Measurements from ENCODE around the gene GPATCH2.

The GPATCH2 gene

DNA sequence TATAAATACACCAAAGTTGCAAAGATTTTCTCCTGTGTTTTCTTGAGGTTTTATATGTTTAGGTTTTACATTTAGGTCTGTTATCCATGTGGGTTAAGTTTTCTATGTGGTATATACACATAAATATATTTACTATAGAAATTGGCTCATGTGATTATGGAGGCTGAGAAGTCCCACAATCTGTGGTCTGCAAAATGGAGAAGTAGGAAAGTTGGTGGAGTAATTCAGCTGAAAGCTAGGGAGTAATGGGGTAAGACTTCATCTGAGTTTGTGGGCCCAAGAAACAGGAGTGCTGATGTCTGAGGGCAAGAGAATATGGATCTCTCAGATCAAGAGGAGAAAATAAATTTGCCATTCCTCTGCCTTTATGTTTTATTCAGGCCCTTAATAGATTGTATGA lies 146.0 kb downstream of the GPATCH2 start:
- H3K27ac ChIP-seq (ENCODE audit: low read depth, low read length) = no peak overlapping the region
- H3K4me1 ChIP-seq (ENCODE audit: control insufficient read depth, insufficient read depth, low read length, unreplicated experiment) = peaks cover 9% of the 10 kb centered on the region
- H3K79me2 ChIP-seq (ENCODE audit: control insufficient read depth, insufficient read depth, low read length, unreplicated experiment) = no peaks in the 10 kb centered on the region
- H3K4me3 ChIP-seq (ENCODE audit: low read depth, low read length) = no peak overlapping the region
- H3K36me3 ChIP-seq (ENCODE audit: insufficient read depth, low read length) = peaks cover 6% of the 10 kb centered on the region
- H3K27me3 ChIP-seq (ENCODE audit: insufficient read depth, low read length) = no peaks in the 10 kb centered on the region
- no peak overlapping the region for H2AFZ ChIP-seq (ENCODE audit: low read length, unreplicated experiment)

DNA sequence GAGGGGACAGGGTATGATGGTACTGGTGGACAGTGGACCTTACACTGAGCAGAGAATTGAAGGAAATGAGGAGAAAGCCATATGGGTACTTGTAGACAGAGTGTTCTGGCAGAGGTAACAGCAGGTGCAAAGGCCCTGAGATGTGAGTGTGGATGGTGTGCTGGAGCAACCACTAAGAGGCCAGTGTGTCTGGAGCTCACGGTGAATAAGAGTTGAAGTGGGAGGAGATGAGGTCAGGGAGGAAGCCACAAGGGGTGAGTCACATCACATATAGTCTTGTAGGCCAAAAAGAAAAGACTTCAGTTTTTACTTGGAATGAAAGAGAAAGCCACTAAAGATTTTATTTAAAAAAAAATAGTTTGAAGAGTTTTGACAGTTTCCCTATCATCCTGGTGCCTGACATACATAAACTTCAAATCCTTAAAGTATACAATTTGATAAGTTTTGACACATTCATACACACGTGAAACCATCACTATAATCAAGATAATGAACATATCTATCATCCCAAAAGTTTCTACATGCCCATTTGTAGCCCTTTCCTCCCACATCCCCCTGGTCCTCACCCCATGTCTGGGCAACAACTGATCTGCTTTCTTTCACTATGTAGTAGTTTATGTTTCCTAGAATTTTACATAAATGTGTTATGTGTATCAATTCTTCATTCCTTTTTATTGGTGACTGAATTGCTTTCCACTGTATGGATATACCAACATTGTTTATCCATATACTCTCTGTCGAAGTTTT lies 148.4 kb downstream of the GPATCH2 start:
- Histone ChIP-seq H2AFZ (ENCODE audit: low read length, unreplicated experiment) (no peak overlapping the region), H3K27me3 (ENCODE audit: insufficient read depth, low read length) (no peaks in the 10 kb centered on the region), H3K4me3 (ENCODE audit: low read depth, low read length) (no peak overlapping the region), H3K4me1 (ENCODE audit: control insufficient read depth, insufficient read depth, low read length, unreplicated experiment) (peaks cover 9% of the 10 kb centered on the region), H3K36me3 (ENCODE audit: insufficient read depth, low read length) (peaks cover 9% of the 10 kb centered on the region), H3K79me2 (ENCODE audit: control insufficient read depth, insufficient read depth, low read length, unreplicated experiment) (no peaks in the 10 kb centered on the region), H3K27ac (ENCODE audit: low read depth, low read length) (0 out of 2 replicates have a peak overlapping the region, but pooled peaks have one; percentile 10)

DNA sequence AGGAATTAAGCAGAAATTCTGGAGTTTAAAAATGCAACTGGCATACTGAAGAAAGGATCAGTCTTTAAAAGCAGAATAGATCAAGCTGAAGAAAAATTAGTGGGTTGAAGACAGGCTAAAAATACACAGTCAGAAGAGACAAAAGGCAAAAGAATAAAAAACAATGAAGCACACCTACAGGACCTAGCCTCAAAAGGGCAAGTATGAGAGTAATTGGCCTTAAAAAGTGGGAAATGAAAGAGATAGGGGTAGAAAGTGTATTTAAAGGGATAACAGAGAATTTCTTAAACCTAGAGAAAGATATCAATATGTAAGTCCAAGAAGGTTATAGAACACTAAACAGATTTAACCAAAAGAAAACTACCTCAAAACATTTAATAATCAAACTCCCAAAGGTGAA lies 152.4 kb downstream of the GPATCH2 start:
- Histone ChIP-seq H3K27me3 (ENCODE audit: insufficient read depth, low read length) (no peaks in the 10 kb centered on the region), H3K4me3 (ENCODE audit: low read depth, low read length) (no peak overlapping the region), H3K4me1 (ENCODE audit: control insufficient read depth, insufficient read depth, low read length, unreplicated experiment) (peaks cover 9% of the 10 kb centered on the region), H3K36me3 (ENCODE audit: insufficient read depth, low read length) (peaks cover 9% of the 10 kb centered on the region), H2AFZ (ENCODE audit: low read length, unreplicated experiment) (no peak overlapping the region), H3K27ac (ENCODE audit: low read depth, low read length) (no peak overlapping the region), H3K79me2 (ENCODE audit: control insufficient read depth, insufficient read depth, low read length, unreplicated experiment) (no peaks in the 10 kb centered on the region)

DNA sequence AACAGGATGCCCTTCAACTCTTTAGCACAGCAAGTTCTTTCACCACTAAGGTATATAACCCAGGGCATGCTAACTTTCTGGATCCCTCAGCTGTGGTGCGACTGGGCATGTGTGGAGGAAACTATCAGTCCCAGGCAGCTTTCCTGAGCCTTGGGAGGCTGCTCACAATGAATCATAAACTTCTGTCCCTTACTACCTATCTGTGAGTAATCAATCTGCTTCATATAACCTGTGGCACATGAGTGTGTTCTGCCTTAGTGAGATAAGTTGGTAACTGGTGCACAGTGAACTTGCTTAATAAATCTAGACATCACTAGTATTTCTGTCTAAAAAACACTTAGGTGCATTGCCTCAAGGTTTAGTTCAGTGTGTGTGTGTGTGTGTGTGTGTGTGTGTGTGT lies 158.0 kb downstream of the GPATCH2 start:
- no peaks in the 10 kb centered on the region for H3K36me3 ChIP-seq (ENCODE audit: insufficient read depth, low read length)
- H3K27ac ChIP-seq (ENCODE audit: low read depth, low read length) = no peak overlapping the region
- H3K4me1 ChIP-seq (ENCODE audit: control insufficient read depth, insufficient read depth, low read length, unreplicated experiment) = no peaks in the 10 kb centered on the region
- H3K79me2 ChIP-seq (ENCODE audit: control insufficient read depth, insufficient read depth, low read length, unreplicated experiment) = no peaks in the 10 kb centered on the region
- no peak overlapping the region for H2AFZ ChIP-seq (ENCODE audit: low read length, unreplicated experiment)
- H3K27me3 ChIP-seq (ENCODE audit: insufficient read depth, low read length) = no peaks in the 10 kb centered on the region
- H3K4me3 ChIP-seq (ENCODE audit: low read depth, low read length) = no peak overlapping the region

DNA sequence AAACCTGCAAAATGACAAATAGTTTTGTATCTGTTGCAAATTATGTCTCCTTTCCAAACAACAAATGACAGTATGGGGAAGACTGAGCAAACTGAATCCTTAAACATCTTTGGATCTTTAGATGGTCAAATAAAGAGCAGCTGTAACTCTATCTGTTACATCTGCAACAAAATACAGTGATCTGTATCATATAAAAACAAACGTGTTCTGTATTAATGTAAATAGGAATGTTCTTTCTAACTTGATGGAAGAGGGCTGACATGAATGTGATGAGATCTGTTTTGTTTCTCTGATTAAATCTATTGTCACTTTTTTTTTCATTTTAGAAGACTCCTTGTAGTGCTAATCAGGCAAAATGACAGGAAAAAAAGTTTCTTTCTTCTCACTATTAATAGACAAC lies 159.5 kb downstream of the GPATCH2 start:
- H3K79me2 ChIP-seq (ENCODE audit: control insufficient read depth, insufficient read depth, low read length, unreplicated experiment) = no peaks in the 10 kb centered on the region
- H3K27me3 ChIP-seq (ENCODE audit: insufficient read depth, low read length) = no peaks in the 10 kb centered on the region
- no peaks in the 10 kb centered on the region for H3K36me3 ChIP-seq (ENCODE audit: insufficient read depth, low read length)
- H2AFZ ChIP-seq (ENCODE audit: low read length, unreplicated experiment) = no peak overlapping the region
- H3K4me3 ChIP-seq (ENCODE audit: low read depth, low read length) = no peak overlapping the region
- H3K4me1 ChIP-seq (ENCODE audit: control insufficient read depth, insufficient read depth, low read length, unreplicated experiment) = no peaks in the 10 kb centered on the region
- H3K27ac ChIP-seq (ENCODE audit: low read depth, low read length) = no peak overlapping the region

DNA sequence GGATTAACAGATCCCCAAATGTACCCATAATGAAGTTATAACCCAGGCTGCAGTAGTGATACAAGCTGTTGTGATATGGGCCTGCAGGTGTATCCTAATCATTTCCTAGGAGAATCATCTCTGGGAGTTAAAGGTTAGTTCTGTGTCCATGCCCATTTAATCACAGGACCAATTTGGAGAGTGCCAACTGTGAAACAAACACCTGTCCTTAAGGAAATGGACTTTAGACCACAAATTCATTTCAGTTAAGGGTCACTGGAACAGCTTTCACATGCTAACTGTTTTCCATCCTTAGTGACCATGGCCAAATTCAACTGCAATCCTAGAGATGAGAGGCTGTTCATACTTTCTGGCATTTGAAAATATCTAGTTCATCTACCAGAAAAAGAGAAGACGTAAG lies 160.9 kb downstream of the GPATCH2 start:
- no peaks in the 10 kb centered on the region for H3K79me2 ChIP-seq (ENCODE audit: control insufficient read depth, insufficient read depth, low read length, unreplicated experiment)
- no peak overlapping the region for H3K27ac ChIP-seq (ENCODE audit: low read depth, low read length)
- H3K4me3 ChIP-seq (ENCODE audit: low read depth, low read length) = no peak overlapping the region
- no peak overlapping the region for H2AFZ ChIP-seq (ENCODE audit: low read length, unreplicated experiment)
- H3K36me3 ChIP-seq (ENCODE audit: insufficient read depth, low read length) = no peaks in the 10 kb centered on the region
- H3K4me1 ChIP-seq (ENCODE audit: control insufficient read depth, insufficient read depth, low read length, unreplicated experiment) = no peaks in the 10 kb centered on the region
- H3K27me3 ChIP-seq (ENCODE audit: insufficient read depth, low read length) = no peaks in the 10 kb centered on the region

DNA sequence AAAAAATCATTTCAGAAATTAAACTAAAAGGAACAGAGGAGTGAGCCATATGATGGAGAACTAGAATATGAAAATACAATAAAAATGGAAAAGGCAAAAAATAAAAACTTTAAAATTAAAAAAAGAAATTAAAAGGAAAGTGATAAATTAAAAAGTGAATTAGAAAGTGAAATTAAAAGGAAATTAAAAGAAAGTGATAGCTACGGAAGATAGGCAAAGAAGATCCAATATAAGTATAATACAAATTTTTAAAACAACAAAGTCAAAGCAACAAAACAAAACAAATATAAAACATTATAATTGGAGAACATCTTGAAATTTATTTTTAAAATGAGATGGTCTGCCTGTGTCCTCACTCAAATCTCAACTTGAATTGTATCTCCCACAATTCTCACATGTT lies 165.8 kb downstream of the GPATCH2 start:
- H3K4me3 ChIP-seq (ENCODE audit: low read depth, low read length) = no peak overlapping the region
- H3K36me3 ChIP-seq (ENCODE audit: insufficient read depth, low read length) = peaks cover 6% of the 10 kb centered on the region; the same call in 1 of the 2 replicates
- H2AFZ ChIP-seq (ENCODE audit: low read length, unreplicated experiment) = no peak overlapping the region
- H3K79me2 ChIP-seq (ENCODE audit: control insufficient read depth, insufficient read depth, low read length, unreplicated experiment) = no peaks in the 10 kb centered on the region
- H3K27me3 ChIP-seq (ENCODE audit: insufficient read depth, low read length) = no peaks in the 10 kb centered on the region
- no peaks in the 10 kb centered on the region for H3K4me1 ChIP-seq (ENCODE audit: control insufficient read depth, insufficient read depth, low read length, unreplicated experiment)
- no peak overlapping the region for H3K27ac ChIP-seq (ENCODE audit: low read depth, low read length)

DNA sequence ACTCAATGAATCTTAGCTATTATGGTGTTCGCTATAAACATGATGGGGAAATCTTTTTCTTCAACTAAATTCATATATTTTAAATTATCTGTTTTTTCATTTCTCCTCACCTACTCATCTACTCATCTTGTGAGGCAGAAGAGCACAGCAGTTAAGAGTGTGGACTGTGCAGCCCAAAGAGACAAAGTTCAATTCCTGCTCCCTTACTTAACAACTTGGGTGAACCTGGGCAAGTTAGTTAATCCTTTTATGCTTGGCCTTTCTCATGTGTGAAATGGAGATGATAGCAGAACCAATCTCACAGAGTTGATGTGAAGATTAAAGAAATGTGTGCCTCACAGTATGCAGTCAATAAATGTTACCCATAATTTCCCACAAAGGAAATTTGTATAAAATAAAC lies 168.2 kb downstream of the GPATCH2 start:
- peaks cover 6% of the 10 kb centered on the region; the same call in 1 of the 2 replicates for H3K36me3 ChIP-seq (ENCODE audit: insufficient read depth, low read length)
- H2AFZ ChIP-seq (ENCODE audit: low read length, unreplicated experiment) = no peak overlapping the region
- no peak overlapping the region for H3K27ac ChIP-seq (ENCODE audit: low read depth, low read length)
- H3K4me1 ChIP-seq (ENCODE audit: control insufficient read depth, insufficient read depth, low read length, unreplicated experiment) = no peaks in the 10 kb centered on the region
- no peak overlapping the region for H3K4me3 ChIP-seq (ENCODE audit: low read depth, low read length)
- no peaks in the 10 kb centered on the region for H3K27me3 ChIP-seq (ENCODE audit: insufficient read depth, low read length)
- H3K79me2 ChIP-seq (ENCODE audit: control insufficient read depth, insufficient read depth, low read length, unreplicated experiment) = no peaks in the 10 kb centered on the region

DNA sequence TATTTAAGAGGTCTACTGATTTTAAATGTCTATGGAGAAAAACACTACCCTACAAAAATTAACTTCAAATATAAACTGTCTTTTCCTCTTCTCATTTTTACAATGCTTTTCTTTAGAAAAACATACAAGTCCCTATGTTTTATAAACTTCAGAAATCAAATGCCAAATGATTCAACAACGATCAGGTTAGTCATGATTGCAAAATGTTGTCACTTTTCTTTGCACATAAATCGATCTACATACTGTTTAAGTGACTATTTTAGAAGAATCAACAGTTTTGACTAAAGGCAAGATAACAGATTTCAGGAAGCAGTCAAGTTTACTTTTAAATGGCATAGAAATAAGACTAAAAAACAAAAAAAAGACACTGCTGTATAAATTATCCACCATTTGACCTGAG lies 168.7 kb downstream of the GPATCH2 start:
- H3K27me3 ChIP-seq (ENCODE audit: insufficient read depth, low read length) = no peaks in the 10 kb centered on the region
- H3K27ac ChIP-seq (ENCODE audit: low read depth, low read length) = no peak overlapping the region
- peaks cover 6% of the 10 kb centered on the region; the same call in 1 of the 2 replicates for H3K36me3 ChIP-seq (ENCODE audit: insufficient read depth, low read length)
- no peak overlapping the region for H2AFZ ChIP-seq (ENCODE audit: low read length, unreplicated experiment)
- no peak overlapping the region for H3K4me3 ChIP-seq (ENCODE audit: low read depth, low read length)
- H3K4me1 ChIP-seq (ENCODE audit: control insufficient read depth, insufficient read depth, low read length, unreplicated experiment) = no peaks in the 10 kb centered on the region
- H3K79me2 ChIP-seq (ENCODE audit: control insufficient read depth, insufficient read depth, low read length, unreplicated experiment) = no peaks in the 10 kb centered on the region

DNA sequence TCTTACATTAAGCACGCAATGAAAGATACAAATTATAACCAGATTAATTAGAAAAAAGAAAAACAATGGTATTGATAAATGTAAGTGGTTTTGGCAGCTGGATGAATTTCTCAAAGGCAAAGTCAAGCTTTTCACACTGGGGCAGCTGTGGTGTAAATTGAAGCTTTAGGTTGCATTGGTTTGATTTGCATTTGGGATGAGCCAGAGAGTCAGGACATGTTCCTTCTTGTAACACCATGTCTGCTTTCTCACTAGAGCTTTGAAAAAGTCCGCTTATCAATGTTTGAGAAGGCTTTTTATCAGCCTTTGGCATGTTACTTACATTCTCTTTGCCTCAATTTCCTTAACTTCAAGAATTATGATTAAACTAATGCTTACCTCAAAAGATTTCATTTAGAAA lies 173.9 kb downstream of the GPATCH2 start:
- H3K27me3 ChIP-seq (ENCODE audit: insufficient read depth, low read length) = no peaks in the 10 kb centered on the region
- H3K27ac ChIP-seq (ENCODE audit: low read depth, low read length) = no peak overlapping the region
- H3K36me3 ChIP-seq (ENCODE audit: insufficient read depth, low read length) = 0 out of 2 replicates have a peak, but pooled peaks cover 4% of the 10 kb centered on the region
- H3K4me3 ChIP-seq (ENCODE audit: low read depth, low read length) = no peak overlapping the region
- H3K79me2 ChIP-seq (ENCODE audit: control insufficient read depth, insufficient read depth, low read length, unreplicated experiment) = no peaks in the 10 kb centered on the region
- H2AFZ ChIP-seq (ENCODE audit: low read length, unreplicated experiment) = no peak overlapping the region
- H3K4me1 ChIP-seq (ENCODE audit: control insufficient read depth, insufficient read depth, low read length, unreplicated experiment) = no peaks in the 10 kb centered on the region

DNA sequence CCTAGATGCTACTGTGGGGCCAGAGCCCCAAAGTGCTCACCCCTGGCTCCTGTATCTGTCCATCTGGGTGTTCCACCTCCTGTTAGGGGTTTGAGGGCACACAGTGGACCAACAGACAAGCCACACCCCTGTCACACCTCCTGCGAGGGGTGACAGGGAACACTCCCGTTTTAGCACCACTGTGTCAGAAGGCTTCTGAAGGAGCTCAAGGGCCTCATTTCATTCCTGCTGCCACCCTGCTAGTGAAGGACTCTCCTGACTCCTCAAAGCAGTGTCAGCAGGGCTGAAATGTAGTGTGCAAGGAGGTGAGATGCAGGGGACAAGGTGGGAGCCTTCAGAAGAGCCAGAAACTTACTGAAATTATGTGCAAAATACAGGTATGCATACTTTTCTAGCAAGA lies 174.6 kb downstream of the GPATCH2 start:
- Histone ChIP-seq H3K4me3 (ENCODE audit: low read depth, low read length) (no peak overlapping the region), H3K79me2 (ENCODE audit: control insufficient read depth, insufficient read depth, low read length, unreplicated experiment) (no peaks in the 10 kb centered on the region), H3K4me1 (ENCODE audit: control insufficient read depth, insufficient read depth, low read length, unreplicated experiment) (no peaks in the 10 kb centered on the region), H2AFZ (ENCODE audit: low read length, unreplicated experiment) (no peak overlapping the region), H3K36me3 (ENCODE audit: insufficient read depth, low read length) (0 out of 2 replicates have a peak, but pooled peaks cover 4% of the 10 kb centered on the region), H3K27ac (ENCODE audit: low read depth, low read length) (no peak overlapping the region), H3K27me3 (ENCODE audit: insufficient read depth, low read length) (no peaks in the 10 kb centered on the region)

Data from ACC112 (cell line).